ENCODE data around the gene ITGA5.

ITGA5 gene

DNA sequence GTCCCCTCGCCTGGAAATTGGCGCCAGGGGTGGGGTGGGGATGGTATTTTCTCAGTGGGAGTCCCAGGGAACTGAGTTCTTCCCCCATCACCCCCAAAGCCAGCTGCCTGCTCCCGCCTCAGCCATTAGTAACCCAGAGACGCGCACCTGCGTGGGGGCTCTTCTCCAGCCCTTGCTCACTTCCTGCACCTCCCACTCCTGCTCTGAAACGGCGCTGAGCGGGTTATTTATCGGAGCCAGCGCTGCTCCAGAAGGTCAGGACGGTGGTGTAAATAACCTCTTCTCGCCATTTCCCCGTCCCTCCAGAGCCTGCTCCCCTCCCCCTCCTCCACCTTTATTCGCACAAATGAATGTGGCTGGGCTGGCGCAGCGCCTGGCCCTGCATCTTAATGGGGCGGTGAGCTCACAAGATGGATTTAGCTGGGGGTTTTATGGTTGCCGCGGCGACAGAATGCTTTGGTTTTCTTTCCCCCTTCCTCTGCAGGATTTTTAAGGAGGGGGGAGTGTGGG, 67.0 kb downstream of the ITGA5 start:
- no peak for DNase-seq (ENCODE audit: low spot score)

DNA sequence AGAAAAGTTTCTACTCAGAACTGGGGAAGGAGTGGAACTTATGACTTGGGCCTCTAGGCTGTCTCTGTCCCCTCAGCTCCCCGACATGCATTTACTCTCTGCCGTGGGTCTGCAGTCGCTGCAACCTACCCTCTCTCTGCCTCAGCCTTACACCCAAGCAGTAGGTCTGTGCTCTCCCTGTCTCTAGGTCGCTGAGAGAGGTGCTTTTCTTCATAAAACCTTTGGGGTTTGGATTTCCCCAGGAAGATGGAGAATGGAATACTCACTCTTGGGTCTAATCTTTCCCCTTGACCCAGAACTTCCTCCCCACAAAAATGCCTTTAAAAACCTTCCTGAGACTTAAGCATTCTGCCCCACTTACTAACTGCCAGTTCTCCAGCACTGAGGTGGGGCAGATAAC, 67.7 kb downstream of the ITGA5 start:
- DNase-seq (ENCODE audit: low spot score) = no peak

DNA sequence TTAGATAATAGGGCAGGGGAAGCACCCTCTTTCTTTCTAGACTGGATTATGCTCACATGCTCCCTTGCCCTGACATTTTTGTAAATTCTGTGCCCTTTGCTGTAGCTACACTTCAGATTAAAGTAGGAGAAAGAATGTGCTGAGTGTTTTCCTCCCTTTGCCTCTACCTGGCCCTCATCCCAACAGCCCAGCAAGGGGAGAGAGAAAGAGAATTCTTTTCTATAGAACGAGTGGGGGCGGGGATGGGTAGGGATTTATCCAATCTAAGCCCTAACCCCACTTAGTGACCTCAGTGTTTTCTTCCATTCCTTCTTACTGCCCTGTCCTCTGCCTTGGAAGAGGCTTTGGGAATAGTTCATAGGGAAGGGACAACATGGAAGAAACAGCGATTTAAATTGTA, 68.3 kb downstream of the ITGA5 start:
- no peak for DNase-seq (ENCODE audit: low spot score)

DNA sequence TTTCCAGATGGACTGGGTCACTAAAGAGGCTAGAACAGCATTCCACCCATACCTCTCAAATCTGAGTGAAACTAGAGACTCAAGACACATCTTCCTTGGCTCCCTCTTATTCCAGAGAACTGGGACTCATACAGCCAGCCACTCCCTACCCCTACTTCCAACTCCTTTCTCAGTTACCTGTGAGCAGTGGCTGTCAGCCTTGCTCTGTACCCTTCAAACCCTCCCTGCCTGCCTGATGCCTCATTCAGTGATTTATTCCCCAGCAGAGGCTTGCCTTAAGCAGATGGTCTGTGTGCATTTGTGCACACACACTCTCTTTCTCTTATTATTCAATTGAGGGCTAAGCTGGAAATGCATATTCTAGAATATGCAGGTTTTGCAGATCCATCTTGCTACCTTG, 69.4 kb downstream of the ITGA5 start:
- no peak for DNase-seq (ENCODE audit: low spot score)

DNA sequence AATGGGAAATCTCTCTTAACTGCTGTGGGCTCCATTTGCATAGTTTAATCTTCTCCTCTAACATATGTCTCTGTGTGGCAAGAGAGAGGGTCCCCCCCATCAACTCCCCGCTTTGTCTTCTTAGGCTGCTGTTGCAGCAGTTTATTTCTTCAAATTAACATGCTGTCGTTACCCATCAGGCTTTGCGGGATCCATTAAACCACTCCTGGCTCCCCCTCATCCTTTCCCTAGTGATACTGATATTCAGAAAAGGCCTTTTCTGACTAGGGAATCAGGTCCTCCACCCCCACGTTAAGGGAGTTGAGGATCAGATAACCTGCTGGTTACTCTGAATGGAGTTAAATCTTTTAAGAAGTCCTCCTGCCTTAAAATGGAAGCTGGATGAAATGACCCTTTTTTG, 70.0 kb downstream of the ITGA5 start:
- no peak for DNase-seq (ENCODE audit: low spot score)

Data from hematopoietic multipotent progenitor cell treated with erythropoietin and hydrocortisone succinate and interleukin-3 and kit ligand, for 17 days (in vitro differentiated cells).